Testis (tissue), 2 donors: ENCODE data around the gene FAM229B.

ENCODE experiments used
- CTCF ChIP-seq, 3 experiments: fragments of 450-650 bp in 2 of 3; fragments of 200-600 bp in 1 of 3; sonication (generic) in 1 of 3; IDR thresholded peaks; one replicate each; pipeline ENCODE4 v1.5.1; 2016 to 2019; ENCODE audit warnings: antibody characterized with exemption in 3 of 3, mild to moderate bottlenecking in 2 of 3, moderate library complexity in 1 of 3
- POLR2A ChIP-seq: fragments of 450-650 bp; IDR thresholded peaks from one replicate; pipeline ENCODE4 v1.6.1; 2017; ENCODE audit warnings: antibody characterized with exemption, mild to moderate bottlenecking, moderate library complexity

DNA sequence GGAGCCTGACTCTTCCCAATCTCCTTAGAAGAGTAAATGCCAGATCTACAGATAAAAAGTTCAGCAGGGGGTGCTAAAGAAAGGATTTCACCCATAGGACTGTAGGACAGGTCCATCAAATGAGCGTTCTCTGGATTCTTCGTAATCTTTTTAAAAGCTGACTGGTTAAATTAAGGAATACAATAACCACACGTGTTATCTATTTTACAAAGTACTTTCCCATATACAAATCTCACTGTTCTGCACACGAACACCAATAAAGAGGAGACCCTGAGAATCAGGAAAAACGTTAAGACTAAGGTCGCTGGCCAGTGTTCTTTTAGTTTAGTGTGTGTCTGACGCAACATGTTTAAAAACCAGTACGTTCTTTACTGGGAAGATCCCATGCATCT is 651 bp upstream of the FAM229B start:
- no peak for TF ChIP-seq CTCF (IDR thresholded peaks at IDR 0.05)
- TF ChIP-seq POLR2A = no peak
